ENCODE data around the gene CLEC18B. TPM values are rescaled to one million over a fixed set of nuclear protein-coding genes. Genes with fewer than 3 reads are reported as not detected.
"Not testable (repeated sequence)": the region's sequence is repeated elsewhere in the genome, so short reads cannot be mapped to it uniquely, and the experiment has no call there.

The CLEC18B gene
- total RNA-seq, 1 donor from 2014 or later, result 0.60 TPM

GRCh38 chr16:74430036-74430712 lies 8.9 kb upstream of the CLEC18B start:
- H3K4me1 Mint-ChIP-seq (ENCODE audit: low read depth); H3K27me3 Mint-ChIP-seq (ENCODE audit: insufficient read depth); H3K4me3 Mint-ChIP-seq; H3K36me3 Mint-ChIP-seq (ENCODE audit: low read depth); H3K27ac Mint-ChIP-seq; H3K9me3 Mint-ChIP-seq: not testable (repeated sequence)
- DNase-seq (ENCODE audit: low spot score), result peak; percentile 30
- intact Hi-C loops (cut with micrococcal nuclease), result loop anchor here (5.0 kb wide), 1 partner anchor 123 kb away; no protein-coding TSS in a partner anchor

- intact Hi-C loops (cut with micrococcal nuclease); H3K4me1 Mint-ChIP-seq (ENCODE audit: low read depth); H3K9me3 Mint-ChIP-seq; H3K36me3 Mint-ChIP-seq (ENCODE audit: low read depth); H3K27me3 Mint-ChIP-seq (ENCODE audit: insufficient read depth); H3K4me3 Mint-ChIP-seq; H3K27ac Mint-ChIP-seq; DNase-seq (ENCODE audit: low spot score): not testable (repeated sequence)
Measured at GRCh38 chr16:74428493-74428892, 7.2 kb upstream of the CLEC18B start.

- H3K4me1 Mint-ChIP-seq (ENCODE audit: low read depth); H3K27me3 Mint-ChIP-seq (ENCODE audit: insufficient read depth); H3K9me3 Mint-ChIP-seq; H3K4me3 Mint-ChIP-seq; DNase-seq (ENCODE audit: low spot score); H3K27ac Mint-ChIP-seq; H3K36me3 Mint-ChIP-seq (ENCODE audit: low read depth); intact Hi-C loops (cut with micrococcal nuclease): not testable (repeated sequence)
Measured at GRCh38 chr16:74425751-74426150, 4.5 kb upstream of the CLEC18B start.

- H3K36me3 Mint-ChIP-seq (ENCODE audit: low read depth); H3K27me3 Mint-ChIP-seq (ENCODE audit: insufficient read depth); DNase-seq (ENCODE audit: low spot score); H3K27ac Mint-ChIP-seq; H3K9me3 Mint-ChIP-seq; intact Hi-C loops (cut with micrococcal nuclease); H3K4me3 Mint-ChIP-seq; H3K4me1 Mint-ChIP-seq (ENCODE audit: low read depth): not testable (repeated sequence)
Measured at GRCh38 chr16:74423721-74424120, 2.4 kb upstream of the CLEC18B start.

DNA sequence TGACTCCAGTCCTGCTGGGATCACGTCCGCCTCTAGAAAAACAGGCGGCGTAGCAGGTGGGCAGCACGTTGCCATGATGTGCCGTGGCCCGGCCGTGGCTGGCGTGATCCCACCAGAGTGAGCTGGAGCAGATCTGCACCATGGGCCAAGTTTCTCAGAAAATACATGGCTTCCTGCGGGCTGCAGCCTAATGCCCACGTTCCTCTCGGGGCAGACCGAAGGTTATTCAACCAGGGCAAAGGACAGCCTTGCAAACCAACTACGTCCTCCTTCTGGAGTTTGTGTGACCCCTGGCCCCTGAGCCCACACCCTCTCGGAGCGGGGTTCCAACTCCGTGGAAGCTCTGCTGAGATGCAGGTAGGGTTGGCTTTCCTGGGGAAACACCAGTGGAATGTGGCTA lies 808 bp upstream of the CLEC18B start:
- H3K4me3 Mint-ChIP-seq; H3K36me3 Mint-ChIP-seq (ENCODE audit: low read depth); DNase-seq (ENCODE audit: low spot score); H3K4me1 Mint-ChIP-seq (ENCODE audit: low read depth); intact Hi-C loops (cut with micrococcal nuclease); H3K27ac Mint-ChIP-seq; H3K9me3 Mint-ChIP-seq; H3K27me3 Mint-ChIP-seq (ENCODE audit: insufficient read depth): not testable (repeated sequence)

DNA sequence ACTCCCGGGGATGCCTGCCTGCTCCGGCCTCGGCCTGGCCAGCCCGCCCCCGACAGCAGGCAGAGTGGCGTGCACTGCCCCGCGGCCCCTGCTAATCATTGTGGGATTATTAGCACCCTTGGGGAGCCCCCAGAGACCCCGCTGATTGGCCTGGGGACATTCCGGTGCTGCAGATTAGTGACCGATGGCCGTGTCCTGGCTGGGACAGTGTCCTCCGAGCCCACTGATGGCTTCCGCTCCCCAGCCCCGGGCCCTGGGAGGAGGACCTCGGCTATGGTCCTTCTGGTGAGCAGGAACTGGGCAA lies 156 bp upstream of the CLEC18B start:
- intact Hi-C loops (cut with micrococcal nuclease); H3K27ac Mint-ChIP-seq; H3K9me3 Mint-ChIP-seq; H3K36me3 Mint-ChIP-seq (ENCODE audit: low read depth); DNase-seq (ENCODE audit: low spot score); H3K4me3 Mint-ChIP-seq; H3K4me1 Mint-ChIP-seq (ENCODE audit: low read depth); H3K27me3 Mint-ChIP-seq (ENCODE audit: insufficient read depth): not testable (repeated sequence)

DNA sequence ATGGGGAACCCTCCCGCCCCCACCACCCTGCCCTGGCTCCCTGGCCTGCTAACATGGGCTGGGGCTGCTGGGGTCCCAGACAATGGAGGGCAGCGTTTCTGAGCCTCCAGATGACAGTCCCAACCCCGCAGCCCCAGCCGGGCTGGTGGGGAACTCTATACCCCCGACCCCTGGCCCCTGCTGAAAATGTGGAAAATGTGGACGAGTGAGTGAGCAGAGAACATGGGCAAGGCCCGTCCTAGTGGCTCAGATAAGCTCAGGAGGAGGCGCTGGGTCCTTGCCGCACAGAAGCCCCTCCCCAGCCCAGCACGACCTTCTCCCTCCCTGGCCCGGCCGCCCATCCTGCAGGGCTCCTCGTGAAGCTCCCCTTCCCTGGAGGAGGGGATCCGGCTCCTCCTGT lies 1.5 kb downstream of the CLEC18B start:
- H3K4me3 Mint-ChIP-seq; H3K27me3 Mint-ChIP-seq (ENCODE audit: insufficient read depth); H3K9me3 Mint-ChIP-seq; H3K27ac Mint-ChIP-seq; intact Hi-C loops (cut with micrococcal nuclease); DNase-seq (ENCODE audit: low spot score); H3K36me3 Mint-ChIP-seq (ENCODE audit: low read depth); H3K4me1 Mint-ChIP-seq (ENCODE audit: low read depth): not testable (repeated sequence)

- DNase-seq (ENCODE audit: low spot score); H3K27me3 Mint-ChIP-seq (ENCODE audit: insufficient read depth); H3K4me1 Mint-ChIP-seq (ENCODE audit: low read depth); H3K9me3 Mint-ChIP-seq; H3K27ac Mint-ChIP-seq; H3K4me3 Mint-ChIP-seq; intact Hi-C loops (cut with micrococcal nuclease); H3K36me3 Mint-ChIP-seq (ENCODE audit: low read depth): not testable (repeated sequence)
Measured at GRCh38 chr16:74417897-74418296, 3.4 kb downstream of the CLEC18B start.

- H3K27me3 Mint-ChIP-seq (ENCODE audit: insufficient read depth); H3K27ac Mint-ChIP-seq; H3K36me3 Mint-ChIP-seq (ENCODE audit: low read depth); H3K4me1 Mint-ChIP-seq (ENCODE audit: low read depth); H3K4me3 Mint-ChIP-seq; DNase-seq (ENCODE audit: low spot score); intact Hi-C loops (cut with micrococcal nuclease); H3K9me3 Mint-ChIP-seq: not testable (repeated sequence)
Measured at GRCh38 chr16:74413920-74414319, 7.4 kb downstream of the CLEC18B start.

GRCh38 chr16:74413485-74413884 lies 7.8 kb downstream of the CLEC18B start:
- H3K36me3 Mint-ChIP-seq (ENCODE audit: low read depth); H3K4me1 Mint-ChIP-seq (ENCODE audit: low read depth); H3K27ac Mint-ChIP-seq; H3K4me3 Mint-ChIP-seq; DNase-seq (ENCODE audit: low spot score); H3K9me3 Mint-ChIP-seq; intact Hi-C loops (cut with micrococcal nuclease); H3K27me3 Mint-ChIP-seq (ENCODE audit: insufficient read depth): not testable (repeated sequence)

- not testable (repeated sequence) for H3K4me1 Mint-ChIP-seq (ENCODE audit: low read depth); H3K4me3 Mint-ChIP-seq
Measured at GRCh38 chr16:74412775-74413390, 8.4 kb downstream of the CLEC18B start.

DNA sequence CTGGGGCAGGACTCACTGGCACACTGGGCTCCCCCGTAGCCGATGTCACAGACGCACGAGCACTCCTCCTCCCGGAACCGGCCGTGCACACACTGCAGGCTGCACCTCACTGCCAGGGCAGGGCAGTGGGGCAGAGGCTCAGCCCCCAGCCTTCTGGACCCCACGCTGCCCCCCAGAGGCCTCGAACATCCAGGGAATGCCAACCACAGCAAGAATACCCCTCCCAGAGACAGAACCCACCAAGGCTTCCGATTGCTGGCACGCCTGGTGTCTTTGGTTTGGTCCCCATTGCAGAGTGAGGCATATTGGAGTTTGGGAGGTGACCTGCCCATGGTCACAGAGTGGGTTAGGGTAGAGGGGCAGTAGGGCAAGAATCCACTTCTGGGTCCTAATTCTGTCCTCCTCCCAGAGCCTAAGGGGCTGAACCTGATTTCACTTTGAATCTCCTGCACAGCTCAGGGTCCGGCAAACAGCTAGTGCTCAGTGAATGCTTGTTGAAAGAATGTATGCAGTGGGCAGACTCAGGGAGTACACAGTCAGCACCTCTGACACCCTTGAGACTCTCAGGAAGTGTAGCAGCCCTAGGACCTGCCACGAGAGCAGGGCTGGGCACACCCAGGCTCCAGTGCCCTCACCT lies 9.0 kb downstream of the CLEC18B start:
- H3K27ac Mint-ChIP-seq; H3K4me3 Mint-ChIP-seq; H3K36me3 Mint-ChIP-seq (ENCODE audit: low read depth); H3K9me3 Mint-ChIP-seq; H3K4me1 Mint-ChIP-seq (ENCODE audit: low read depth); intact Hi-C loops (cut with micrococcal nuclease); DNase-seq (ENCODE audit: low spot score); H3K27me3 Mint-ChIP-seq (ENCODE audit: insufficient read depth): not testable (repeated sequence)

More at GRCh38 chr16:74412775-74413390, 8.4 kb downstream of the CLEC18B start:
- H3K9me3 Mint-ChIP-seq; H3K27me3 Mint-ChIP-seq (ENCODE audit: insufficient read depth); DNase-seq (ENCODE audit: low spot score); H3K36me3 Mint-ChIP-seq (ENCODE audit: low read depth); H3K27ac Mint-ChIP-seq; intact Hi-C loops (cut with micrococcal nuclease): not testable (repeated sequence)

GRCh38 chr16:74410981-74411380 lies 10.3 kb downstream of the CLEC18B start:
- H3K4me1 Mint-ChIP-seq (ENCODE audit: low read depth); H3K27me3 Mint-ChIP-seq (ENCODE audit: insufficient read depth); DNase-seq (ENCODE audit: low spot score); intact Hi-C loops (cut with micrococcal nuclease); H3K27ac Mint-ChIP-seq; H3K4me3 Mint-ChIP-seq; H3K9me3 Mint-ChIP-seq; H3K36me3 Mint-ChIP-seq (ENCODE audit: low read depth): not testable (repeated sequence)
